NCI-H2196 (cell line): ENCODE results near the gene NEURL1B.

ENCODE experiments used
- DNase-seq: peaks from one replicate; lab custom pipeline; 2025; ENCODE audit not compliant: unreplicated experiment; lab: John Stamatoyannopoulos, UW

Gene NEURL1B

DNA sequence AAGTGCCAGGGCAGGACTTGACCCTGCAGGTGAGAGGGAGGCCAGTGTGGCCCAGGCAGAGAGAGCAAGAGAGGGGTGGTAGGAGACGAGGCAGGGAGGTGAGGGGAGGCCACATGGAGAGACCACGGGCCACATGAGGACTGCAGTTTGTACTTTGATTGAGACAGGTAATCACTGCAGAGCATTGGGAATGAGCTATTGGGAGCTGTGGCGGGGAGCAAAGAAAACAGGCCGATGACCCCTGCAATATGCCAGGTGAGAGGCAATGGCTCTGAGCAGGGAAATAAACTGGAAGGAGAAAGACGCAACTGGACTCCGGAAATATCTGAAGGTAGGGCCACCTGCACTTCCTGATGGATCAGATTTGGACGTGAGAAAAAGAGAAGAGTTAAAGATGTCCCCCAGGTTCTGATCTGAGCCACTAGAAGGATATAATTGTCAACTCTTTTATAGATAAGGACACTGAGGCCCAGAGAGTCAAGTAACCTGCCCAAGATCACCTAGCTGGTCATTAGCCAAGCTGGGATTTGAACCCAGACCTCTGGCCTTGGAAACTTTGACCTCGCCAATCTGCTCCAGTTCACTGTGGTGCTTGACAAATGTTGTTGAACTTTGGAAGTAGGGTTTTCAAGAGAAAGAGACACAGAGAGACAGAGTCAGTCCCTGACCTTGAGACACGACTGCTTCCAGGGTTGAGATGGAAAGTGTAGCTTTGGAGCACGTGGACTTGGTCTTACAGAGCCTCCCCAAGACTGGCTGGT is 87.6 kb downstream of the NEURL1B start:
- no peak for DNase-seq

GRCh38 chr5:172729588-172729987 is 88.5 kb downstream of the NEURL1B start:
- no peak for DNase-seq

GRCh38 chr5:172730222-172730621 is 89.2 kb downstream of the NEURL1B start:
- DNase-seq, result no peak

- peak; percentile 12 for DNase-seq
These were observed 90.1 kb downstream of the NEURL1B start for GRCh38 chr5:172730981-172731679.

DNA sequence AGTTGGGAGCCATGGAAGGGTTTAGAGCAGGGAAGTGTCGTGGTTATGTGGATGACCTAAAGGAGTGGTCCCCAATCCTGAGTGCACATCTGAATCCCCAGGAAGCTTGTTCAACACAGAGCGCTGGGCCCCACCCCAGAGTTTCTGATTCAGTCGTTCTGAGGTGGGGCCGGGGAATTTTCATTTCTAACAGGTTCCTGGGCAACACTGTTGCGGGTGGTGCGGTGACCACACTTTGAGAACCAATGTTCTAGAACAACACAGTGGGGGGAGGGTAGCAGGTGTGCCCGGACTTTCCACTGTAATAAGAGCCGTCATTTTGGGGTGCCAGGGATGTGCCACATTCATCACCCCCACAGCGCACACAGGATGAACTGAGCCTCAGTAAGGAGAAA is 90.6 kb downstream of the NEURL1B start:
- DNase-seq, result no peak

DNA sequence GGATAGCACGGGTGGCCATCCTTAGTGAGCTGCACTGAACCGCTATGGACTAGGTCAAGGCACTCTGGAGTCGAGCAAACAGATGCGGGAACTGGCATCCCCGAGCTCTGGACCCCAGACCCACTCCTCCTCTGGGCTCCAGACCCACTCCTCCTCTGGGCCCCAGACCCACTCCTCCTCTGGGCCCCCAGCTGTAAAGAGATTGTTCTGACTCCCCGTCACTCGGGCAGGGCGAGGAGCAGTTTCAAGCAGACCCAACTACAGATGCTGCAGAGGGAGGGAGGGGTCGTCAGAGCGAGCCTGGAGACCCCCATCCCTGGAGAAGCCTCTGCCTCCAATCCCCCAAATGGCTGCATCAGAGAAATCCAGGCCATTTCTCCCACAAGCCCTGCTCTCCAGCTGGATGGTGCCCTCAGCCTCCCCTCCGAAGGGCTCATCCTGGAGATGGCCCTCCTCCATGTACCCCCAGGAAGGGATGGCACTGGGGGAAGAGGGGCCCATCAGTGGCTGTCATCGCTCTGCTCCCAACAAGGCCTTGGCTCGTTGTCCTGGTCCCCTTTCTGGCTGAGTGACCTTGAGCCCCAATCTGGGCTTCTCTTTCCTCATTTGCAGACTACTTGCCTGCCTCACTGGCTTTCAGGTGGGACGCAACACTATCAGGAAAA is 91.3 kb downstream of the NEURL1B start:
- DNase-seq, result no peak

GRCh38 chr5:172733131-172733973 is 92.3 kb downstream of the NEURL1B start:
- DNase-seq, result no peak

- DNase-seq, result no peak
These were observed 92.9 kb downstream of the NEURL1B start for GRCh38 chr5:172733974-172734346.

GRCh38 chr5:172735141-172735831 is 94.2 kb downstream of the NEURL1B start:
- DNase-seq, result no peak

- no peak for DNase-seq
These were observed 95.6 kb downstream of the NEURL1B start for GRCh38 chr5:172736508-172737135.

DNA sequence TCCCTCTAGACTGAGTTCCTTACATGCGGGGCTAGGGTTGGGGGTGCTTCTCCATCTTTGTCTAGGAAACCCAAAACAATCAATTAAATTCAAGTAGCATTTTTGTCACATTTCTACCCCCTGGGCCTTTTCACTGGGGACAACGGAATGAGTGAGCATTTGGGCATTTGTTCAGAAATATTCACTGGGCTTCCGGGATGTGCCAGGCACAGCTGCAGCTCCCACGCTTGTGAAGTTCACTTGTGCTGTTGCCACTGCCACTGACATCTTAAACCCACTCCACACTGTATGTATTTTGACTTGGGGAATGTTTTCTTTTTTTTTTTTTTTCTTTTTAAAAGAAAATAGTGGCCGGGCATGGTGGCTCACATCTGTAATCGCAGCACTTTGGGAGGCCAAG is 98.3 kb downstream of the NEURL1B start:
- DNase-seq, result no peak

DNA sequence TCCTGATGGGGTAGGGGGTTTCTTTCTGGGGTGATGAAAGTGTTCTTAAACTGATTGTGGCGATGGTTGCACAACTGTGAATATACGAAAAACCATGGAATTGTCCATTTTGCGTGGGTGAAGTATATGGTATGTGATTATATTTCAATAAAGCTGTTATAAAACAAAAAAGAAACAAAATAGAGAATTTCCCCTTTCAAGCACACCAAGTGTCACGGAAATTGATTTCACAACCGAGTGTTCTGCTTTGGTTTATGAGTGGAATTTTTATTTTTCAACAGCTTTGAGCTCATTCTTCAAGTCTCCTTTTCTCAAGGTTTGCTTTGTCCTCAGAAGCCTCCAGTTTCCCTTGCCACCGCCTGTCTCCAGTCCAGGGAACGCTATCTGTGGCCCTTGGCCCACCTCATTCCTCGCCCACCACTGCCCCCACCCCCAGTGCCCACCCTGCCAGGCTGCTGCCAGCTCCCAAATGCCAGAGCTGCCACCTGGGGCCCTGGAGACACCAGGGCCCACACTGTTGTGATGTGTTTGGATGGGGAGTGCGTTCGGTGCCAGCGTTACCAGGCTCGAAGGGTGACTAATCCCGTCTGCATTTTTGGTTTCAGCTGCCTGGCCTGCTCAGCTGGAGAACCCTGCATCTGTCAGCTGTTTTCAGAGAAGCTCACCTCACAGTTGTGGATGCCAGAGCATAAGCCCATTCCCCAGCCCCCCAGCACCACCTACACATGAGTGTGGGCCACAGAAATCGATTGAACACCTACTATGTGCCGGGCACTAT is 99.6 kb downstream of the NEURL1B start:
- DNase-seq, result peak; percentile 36
